Psoas muscle (tissue), 8 donors: ENCODE measurements around the gene FAM107B. TPM values are rescaled to one million over a fixed set of nuclear protein-coding genes. Genes with fewer than 3 reads are reported as not detected.

Experiments used
- ATAC-seq, 4 donors: fragments of 200-7000 bp; cut with Tn5 transposase; one replicate each; pipeline ENCODE4 v1.9.1; 2020; ENCODE audit warnings: moderate library complexity in 3 of 4, mild to moderate bottlenecking in 2 of 4
- DNase-seq, 2 donors: peaks; one replicate each; pipeline ENCODE4 v3.0.0-alpha.2; 2020
- H3K27ac ChIP-seq: fragments of 200-600 bp; one replicate; pipeline ENCODE4 v1.8.0; 2022
- H3K27me3 ChIP-seq, 3 donors: fragments of 200-600 bp in 1 of 3; one replicate each; pipeline versions ENCODE4 v1.6.1 to v1.8.0; 2013 to 2022; ENCODE audit warnings: low read length in 2 of 3, mild to moderate bottlenecking in 2 of 3, moderate library complexity in 1 of 3; ENCODE audit not compliant: insufficient read depth in 3 of 3
- H3K36me3 ChIP-seq, 2 donors: fragments of 200-600 bp in 1 of 2; one replicate each; pipeline versions ENCODE4 v1.6.1 to v1.8.0; 2013 to 2022; ENCODE audit warnings: low read depth in 1 of 2, mild to moderate bottlenecking in 1 of 2, moderate library complexity in 1 of 2; ENCODE audit not compliant: insufficient read depth in 1 of 2
- H3K4me1 ChIP-seq: fragments of 200-600 bp; one replicate; pipeline ENCODE4 v1.8.0; 2022
- H3K4me3 ChIP-seq: fragments of 200-600 bp; one replicate; pipeline ENCODE4 v1.8.0; 2022; ENCODE audit warnings: mild to moderate bottlenecking
- H3K9me3 ChIP-seq: fragments of 200-600 bp; one replicate; pipeline ENCODE4 v1.8.0; 2022
- CTCF ChIP-seq: fragments of 200-600 bp; IDR thresholded peaks from one replicate; pipeline ENCODE4 v1.8.0; 2022; ENCODE audit warnings: antibody characterized with exemption
- WGBS, 3 donors: extraction: QIAGEN DNeasy Blood & Tissue Kit; methylation state at CpG; one replicate each; pipeline versions ENCODE4 v1.1.6 to v1.1.7; 2013; 5-methylcytosine and 5-hydroxymethylcytosine counted together
- intact Hi-C, 2 donors: fragments of 100-400 bp; cut with DNase I; formaldehyde crosslinking; loops; one replicate each; pipeline versions ENCODE4 v1.11.0 to v1.14.2; 2022
- polyA plus RNA-seq, 3 donors: library from polyadenylated mRNA; stranded (reverse); fragments of 200-250 nt; gene quantifications; one replicate each; pipeline ENCODE4 v1.2.3, GENCODE V29; 2013
- total RNA-seq, 4 donors: library from RNA; stranded (reverse); fragmentation: NEBNext Ultra II Directional in 2 of 4; extraction: Animal tissue kit (Norgen Biotek cat#: 25700) in 2 of 4; gene quantifications; one replicate each; pipeline versions ENCODE4 v1.2.1 to v1.2.4, GENCODE V29; 2021 to 2023
- donor health status: healthy with polysubstance abuse.
- donor health status: DM: no; HTN: no; CAD: no; lungs with moderate emphysema.
- donor health status: Bipolar disorder and iron deficiency.
- donor health status: healthy.
- donor health status: DM: yes; HTN: yes; CAD: no.
- donor health status: DM: no; HTN: no; CAD: no.
- donor health status: DM: no; HTN: no; CAD: no.
- donor health status: DM: yes; HTN: yes; CAD: no.

The FAM107B gene
- total and polyA plus RNA-seq, 7 donors: 1.0 to 3.1 (median 1.8) TPM

- no peak for ATAC-seq
- Histone ChIP-seq H3K4me1 (no peaks in the 10 kb centered on the region), H3K27me3 (no peaks in the 10 kb centered on the region), H3K4me3 (no peak overlapping the region), H3K27ac (no peak overlapping the region), H3K36me3 (no peaks in the 10 kb centered on the region), H3K9me3 (no peaks in the 10 kb centered on the region)
- TF ChIP-seq CTCF: no peak
- no peak for DNase-seq
- WGBS, 3 donors: 90 to 92% (median 92%) methylated on average over 3 of the region's 3 CpGs
- intact Hi-C loops: no loop called here
Measured at GRCh38 chr10:14572811-14573210, 201.9 kb downstream of the FAM107B start.

DNA sequence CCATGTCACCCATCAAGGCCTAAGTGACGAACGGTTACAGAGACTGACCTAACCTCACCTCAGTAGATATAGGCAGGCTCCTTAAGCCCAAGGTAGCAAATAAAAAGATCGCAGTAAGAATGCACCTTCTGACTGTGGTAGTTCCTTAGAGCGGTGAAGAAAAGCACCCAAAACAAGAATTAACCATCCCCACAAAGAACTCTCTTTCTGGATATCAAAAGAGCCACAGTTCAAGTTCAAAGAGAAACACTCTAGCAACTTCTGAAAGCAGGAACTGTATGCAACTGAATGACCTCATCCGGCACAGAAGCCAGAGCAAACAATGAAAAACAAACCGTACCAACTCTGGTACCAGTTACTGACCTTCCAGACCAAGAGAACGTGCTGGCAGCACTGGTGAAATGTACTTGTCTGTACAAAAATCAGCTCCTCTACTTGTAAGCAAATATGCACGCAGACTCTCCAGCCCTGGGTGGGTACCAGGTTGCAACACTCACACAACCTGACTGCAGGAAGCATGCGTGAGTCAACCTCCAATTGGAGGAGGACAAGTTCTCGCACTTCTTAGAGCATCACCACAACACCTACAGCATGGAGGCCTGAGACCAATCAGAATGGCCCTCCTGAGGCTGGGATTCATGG, 202.7 kb downstream of the FAM107B start:
- H3K9me3 ChIP-seq: no peaks in the 10 kb centered on the region
- no peaks in the 10 kb centered on the region for H3K4me1 ChIP-seq
- no peak for DNase-seq
- H3K36me3 ChIP-seq: no peaks in the 10 kb centered on the region
- H3K27ac ChIP-seq: no peak overlapping the region
- no peak overlapping the region for H3K4me3 ChIP-seq
- WGBS, 3 donors: 86 to 89% (median 88%) methylated on average over 10 of the region's 10 CpGs
- intact Hi-C loops: no loop called here
- TF ChIP-seq CTCF: no peak
- ATAC-seq: no peak
- H3K27me3 ChIP-seq: no peaks in the 10 kb centered on the region

DNA sequence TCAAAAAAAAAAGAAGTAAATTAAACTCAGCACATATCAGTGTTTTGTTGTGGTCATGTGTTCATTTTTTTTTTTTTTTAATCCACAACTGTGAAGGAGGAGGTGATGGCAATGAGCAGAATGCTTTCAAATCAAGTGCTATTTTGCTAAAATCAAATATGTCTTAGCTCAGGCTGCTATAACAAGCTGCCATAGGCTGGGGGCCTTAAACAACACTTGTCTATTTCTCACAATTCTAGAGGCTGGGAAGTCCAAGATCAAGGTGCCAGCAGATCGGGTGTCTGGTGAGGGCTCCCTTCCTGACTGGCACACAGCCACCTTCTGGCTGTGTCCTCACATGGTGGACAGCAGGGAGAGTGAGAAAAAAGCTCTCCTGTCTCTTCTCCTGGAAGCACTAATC, 203.9 kb downstream of the FAM107B start:
- no peaks in the 10 kb centered on the region for H3K36me3 ChIP-seq
- H3K27ac ChIP-seq: no peak overlapping the region
- ATAC-seq (no peak), DNase-seq (no peak)
- TF ChIP-seq CTCF: no peak
- H3K9me3 ChIP-seq: no peaks in the 10 kb centered on the region
- WGBS, 3 donors: 47 to 78% (median 58%) methylated on average over 1 of the region's 1 CpG
- H3K4me3 ChIP-seq: no peak overlapping the region
- intact Hi-C loops: no loop called here
- no peaks in the 10 kb centered on the region for H3K4me1 ChIP-seq
- H3K27me3 ChIP-seq: peaks cover 0 to 2% (median 0%) of the 10 kb centered on the region in 3 donors

DNA sequence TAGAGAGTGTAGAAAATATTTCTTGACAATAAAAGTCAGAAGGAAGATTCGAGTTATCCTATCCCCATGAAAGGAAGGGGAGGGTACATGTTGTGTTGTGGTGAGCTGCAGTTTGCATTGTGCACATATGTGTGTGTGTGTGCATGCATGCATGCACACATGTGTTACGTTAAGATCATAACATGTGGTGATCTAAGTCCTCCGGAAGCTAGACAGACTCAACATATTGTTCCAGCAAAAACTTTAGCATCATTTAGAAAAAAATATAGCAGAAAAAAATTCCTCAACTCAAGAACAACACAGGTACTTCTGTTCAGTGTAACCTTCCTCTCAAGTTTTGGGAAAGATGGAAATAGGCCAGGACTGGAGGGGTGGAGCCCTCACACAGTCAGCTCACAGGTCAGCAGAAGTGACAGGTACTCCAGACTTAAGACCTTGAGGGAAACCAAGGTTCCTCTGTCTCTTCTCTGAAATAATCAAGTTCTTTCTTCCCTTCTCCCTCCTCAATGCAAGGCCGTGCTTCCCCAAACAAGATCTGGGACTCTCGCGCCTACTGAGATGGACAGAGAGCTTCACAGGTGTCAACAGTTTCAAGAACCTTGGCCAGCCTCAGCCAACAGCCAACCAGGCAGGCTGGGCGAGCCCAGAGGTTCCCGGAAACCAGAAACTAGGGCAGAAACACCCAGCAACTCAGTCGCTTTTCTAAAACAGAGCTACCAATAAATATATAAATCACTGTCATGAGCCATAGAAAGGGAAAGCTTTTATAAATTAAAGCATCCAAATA, 205.2 kb downstream of the FAM107B start:
- DNase-seq (no peak), ATAC-seq (no peak)
- Histone ChIP-seq H3K27me3 (peaks cover 0 to 2% (median 0%) of the 10 kb centered on the region in 3 donors), H3K4me1 (no peaks in the 10 kb centered on the region), H3K4me3 (no peak overlapping the region), H3K27ac (no peak overlapping the region), H3K9me3 (no peaks in the 10 kb centered on the region), H3K36me3 (no peaks in the 10 kb centered on the region)
- TF ChIP-seq CTCF: no peak
- intact Hi-C loops: no loop called here
- WGBS, 3 donors: 85 to 94% (median 87%) methylated on average over 9 of the region's 9 CpGs
